ENCODE measurements around the gene REEP1.
"Not testable (repeated sequence)": the region's sequence is repeated elsewhere in the genome, so short reads cannot be mapped to it uniquely, and the experiment has no call there.

The REEP1 gene

DNA sequence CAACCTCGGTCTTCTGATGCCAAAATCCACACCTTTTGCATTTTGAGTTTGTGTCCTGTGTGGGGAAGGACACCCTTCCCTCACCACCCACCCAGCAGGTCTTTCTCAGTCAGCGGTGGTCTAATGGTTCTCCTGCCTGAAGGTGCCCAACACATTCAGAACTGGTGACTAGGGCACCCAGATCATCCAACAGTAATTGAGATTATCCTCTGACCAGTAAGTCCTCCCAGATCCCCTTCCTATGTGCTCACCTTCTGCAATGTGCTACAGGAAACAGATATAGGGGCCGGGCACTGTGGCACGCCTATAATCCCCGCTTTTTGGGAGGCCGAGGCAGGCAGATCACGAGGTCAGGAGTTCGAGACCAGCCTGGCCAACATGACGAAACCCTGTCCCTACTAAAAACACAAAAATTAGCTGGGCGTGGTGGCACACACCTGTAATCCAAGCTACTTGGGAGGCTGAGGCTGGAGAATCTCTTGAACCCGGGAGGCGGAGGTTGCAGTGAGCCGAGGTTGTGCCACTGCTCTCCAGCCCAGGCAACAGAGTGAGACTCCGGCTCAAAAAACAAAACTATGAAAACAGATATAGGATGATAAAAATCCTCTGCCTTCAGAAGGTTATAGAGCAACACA, 56.2 kb downstream of the REEP1 start:
- DNase-seq: no peak

DNA sequence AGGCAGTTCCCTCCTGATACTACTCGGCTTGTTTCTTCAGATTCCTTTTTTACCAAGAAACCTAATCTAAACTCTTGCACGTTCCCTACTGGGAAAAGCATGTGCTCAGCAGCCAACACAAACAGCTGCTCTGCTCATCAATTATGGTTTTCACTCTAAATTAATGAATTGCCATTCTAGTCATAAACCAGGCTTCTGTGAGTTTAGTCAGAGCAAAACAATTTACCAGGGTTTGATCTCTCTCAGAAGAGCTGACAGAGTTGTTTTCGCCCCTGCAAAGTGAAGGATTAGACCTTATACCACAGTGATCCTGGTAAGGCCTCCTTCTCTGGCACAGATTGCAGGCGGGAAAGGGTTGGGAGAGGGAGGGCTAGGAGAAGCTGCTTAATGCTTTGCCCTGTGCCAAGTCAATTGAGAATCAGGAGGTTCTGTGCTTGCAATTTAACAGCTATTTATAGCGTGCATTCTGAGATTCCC, 57.2 kb downstream of the REEP1 start:
- DNase-seq: peak; percentile 65

DNA sequence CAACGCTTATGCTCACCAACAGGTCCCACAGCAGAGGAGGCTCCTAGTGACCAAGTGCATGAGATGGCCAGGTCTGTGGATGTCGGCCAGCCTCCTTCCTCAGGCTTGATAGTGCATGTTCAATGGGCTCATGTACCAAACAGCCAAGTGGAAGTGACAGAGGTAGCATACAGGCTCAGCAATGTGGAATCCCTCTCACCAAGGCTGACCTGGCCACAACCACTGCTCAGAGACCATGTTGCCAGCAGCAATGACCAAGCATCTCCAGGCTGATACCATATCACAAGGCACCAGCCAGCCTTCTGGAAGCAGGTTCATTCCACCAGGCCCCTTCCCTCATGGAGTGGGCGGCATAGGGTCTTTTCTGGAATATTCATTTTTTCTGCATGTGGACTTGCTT, 61.5 kb downstream of the REEP1 start:
- DNase-seq: no peak

- no peak for DNase-seq
Observed at GRCh38 chr2:86275384-86275799, 62.0 kb downstream of the REEP1 start.

DNA sequence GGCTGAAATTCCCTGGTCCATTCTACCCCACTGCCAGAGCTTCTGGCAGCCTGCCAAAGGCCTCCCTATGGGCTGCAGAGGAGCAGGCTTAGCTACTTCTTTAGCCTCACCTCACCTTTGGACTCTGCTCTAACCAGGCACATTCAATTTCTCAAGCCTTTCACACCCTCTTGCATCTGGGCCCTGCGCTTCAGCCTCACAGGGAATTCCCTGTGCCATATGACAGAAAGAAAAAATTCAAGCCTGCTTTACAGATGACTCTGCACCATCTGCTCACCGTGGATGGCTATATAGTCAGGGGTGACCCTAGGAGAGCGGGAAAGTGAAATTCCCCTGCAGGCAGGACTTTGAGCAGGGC, 62.5 kb downstream of the REEP1 start:
- peak; percentile 14 for DNase-seq

DNA sequence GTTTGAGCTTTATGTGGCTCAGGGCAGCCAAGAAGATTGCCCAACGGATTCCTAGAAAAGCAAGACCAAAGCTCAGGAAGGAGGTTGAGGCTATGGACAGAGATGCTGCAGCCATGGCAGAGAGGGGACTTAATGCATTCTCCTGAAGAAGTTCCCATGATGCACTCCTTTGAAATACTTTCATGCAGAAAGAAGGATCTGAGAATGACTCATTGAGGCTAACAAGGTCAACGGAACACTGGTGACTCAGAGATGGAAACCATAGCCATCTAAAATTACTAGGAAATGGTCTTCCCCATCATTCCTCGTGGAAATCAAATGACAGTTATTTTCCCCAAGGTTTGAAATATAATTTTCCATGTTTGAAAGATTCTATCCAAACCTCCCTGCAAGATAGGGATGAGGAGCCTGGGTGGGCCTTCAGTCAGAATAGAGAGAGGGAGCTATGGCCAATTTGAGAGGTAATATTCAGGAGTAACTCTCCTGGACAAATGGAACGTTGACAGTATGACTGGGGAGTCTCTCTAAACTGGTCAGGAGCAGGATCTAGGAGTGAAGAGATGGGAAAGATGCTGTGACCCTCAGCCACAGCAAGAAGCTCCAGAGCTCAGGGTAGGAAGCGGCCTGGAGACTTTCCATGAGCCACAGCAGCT, 63.0 kb downstream of the REEP1 start:
- peak; percentile 74 for DNase-seq

GRCh38 chr2:86272111-86272510, 65.3 kb downstream of the REEP1 start:
- no peak for DNase-seq

GRCh38 chr2:86271248-86271647, 66.2 kb downstream of the REEP1 start:
- no peak for DNase-seq

DNA sequence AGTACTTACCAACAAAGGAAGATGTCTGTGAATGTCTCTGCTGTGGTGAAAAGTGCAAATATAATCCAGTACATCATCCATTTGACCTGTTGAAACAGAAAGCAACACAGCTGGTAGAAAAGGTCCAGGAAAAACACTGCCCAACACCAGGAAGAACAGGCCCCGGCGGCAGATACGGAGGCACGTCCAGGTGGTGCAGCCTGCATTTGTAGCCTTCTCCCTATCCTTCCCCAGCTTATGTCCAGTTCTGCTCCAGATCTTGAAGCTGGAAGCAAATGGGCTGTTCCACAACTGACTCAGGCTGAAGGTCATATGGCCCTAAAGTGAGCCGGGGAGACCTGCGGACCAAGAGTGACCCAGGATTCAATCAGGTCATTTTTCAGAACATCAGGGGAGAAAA, 73.5 kb downstream of the REEP1 start:
- DNase-seq: no peak

GRCh38 chr2:86260978-86261377, 76.4 kb downstream of the REEP1 start:
- no peak for DNase-seq

GRCh38 chr2:86258106-86258505, 79.3 kb downstream of the REEP1 start:
- DNase-seq: no peak

DNA sequence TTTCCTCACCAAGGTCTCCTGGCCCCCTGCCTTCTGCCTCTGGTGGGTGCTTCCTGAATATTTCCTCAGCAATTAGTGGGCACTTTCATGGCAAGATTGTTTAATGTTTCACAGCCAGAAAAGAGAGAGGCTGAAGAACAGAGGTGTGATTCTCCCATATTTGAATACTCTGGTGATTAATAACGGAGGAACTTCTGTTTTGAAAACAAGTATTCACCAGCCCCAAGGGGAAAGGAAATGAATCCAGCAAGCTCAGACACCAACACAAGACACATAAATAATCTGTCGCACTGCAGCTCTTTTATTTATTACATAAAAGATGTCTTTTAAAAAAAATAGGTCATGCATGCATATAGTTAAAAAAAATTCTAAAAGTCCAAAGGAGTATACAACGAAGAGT, 80.4 kb downstream of the REEP1 start:
- DNase-seq: no peak

DNA sequence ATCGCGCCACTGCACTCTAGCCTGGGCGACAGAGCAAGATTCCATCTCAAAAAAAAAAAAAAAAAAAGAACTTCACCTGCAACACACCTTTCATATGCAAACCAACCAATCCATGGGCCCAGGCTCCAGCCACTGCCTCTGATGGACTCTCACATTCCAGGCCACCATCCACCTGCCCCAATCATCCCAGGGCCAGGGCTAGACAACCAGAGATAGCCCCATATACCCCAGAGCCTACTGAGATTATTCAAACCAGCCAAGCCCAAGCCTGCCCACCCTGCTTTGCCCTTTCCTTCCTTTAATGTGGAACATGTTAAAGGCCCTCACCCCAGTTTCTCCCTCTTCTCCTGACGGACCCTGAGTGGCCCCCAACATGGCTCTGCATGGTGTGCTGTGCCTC, 81.1 kb downstream of the REEP1 start:
- DNase-seq: no peak

DNA sequence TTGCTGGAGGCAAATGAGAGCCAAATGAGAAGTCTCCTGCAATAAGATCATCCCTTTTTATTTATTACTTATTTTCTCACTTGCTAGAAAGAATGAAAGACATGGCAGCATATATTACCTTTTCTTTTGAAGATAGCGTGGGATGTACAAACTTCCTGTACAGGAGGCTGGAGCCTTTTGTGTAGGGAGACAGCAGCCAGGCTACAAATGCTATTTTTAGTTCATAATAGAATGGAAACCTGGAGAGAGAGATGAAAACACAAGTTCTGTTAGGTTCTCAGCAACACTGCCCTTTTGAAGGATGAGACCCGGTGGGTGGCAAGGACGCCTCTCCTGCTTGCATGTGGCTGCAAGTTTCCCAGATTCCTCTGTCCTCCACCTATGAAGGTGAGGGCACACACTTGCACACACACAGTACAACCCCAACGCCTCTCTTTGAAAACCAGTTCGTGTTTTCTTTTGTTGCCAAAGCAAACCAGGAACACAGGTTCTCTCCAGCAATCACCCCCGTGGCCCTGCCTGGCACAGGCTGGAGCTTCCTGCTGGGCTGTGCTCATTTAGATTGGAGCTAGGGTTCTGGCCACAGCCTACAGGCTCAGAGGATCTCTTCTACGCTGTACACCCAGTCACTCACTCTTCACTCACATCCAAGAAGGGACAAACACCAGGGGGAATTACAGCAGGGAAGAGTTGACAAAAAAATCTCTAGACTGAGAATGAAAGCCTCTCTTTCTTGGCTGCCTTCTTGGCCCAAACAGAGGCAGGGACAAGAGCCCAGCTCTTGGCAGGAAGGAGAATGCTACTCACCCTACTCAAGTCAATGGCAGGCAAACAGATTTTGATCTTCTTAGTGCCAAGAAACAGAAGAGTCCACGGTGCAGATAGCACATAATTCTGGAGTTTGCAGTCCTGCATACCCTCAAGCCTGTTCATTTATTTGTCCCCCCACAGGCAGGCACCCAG, 82.6 kb downstream of the REEP1 start:
- no peak for DNase-seq

GRCh38 chr2:86253424-86253823, 84.0 kb downstream of the REEP1 start:
- DNase-seq: no peak

- DNase-seq: no peak
Observed at GRCh38 chr2:86251840-86252266, 85.6 kb downstream of the REEP1 start.

GRCh38 chr2:86249579-86250391, 87.6 kb downstream of the REEP1 start:
- DNase-seq: peak; percentile 68

DNA sequence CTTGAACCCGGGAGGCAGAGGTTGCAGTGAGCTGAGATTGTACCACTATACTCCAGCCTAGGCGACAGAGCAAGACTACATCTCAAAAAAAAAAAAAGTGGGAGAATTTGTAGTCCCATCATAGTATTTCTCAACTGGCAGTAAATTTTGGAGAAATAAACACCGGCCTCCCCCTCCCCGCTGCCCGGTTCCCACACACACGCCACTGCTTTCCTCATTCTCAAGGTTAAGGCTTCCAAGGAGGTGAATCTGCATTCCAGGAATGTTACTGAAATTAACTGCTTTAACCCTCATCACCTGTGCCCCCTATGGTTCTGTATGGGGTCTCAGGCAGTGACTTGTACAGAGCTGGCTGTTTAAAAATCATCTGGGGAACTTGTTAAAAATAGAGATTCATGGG, 88.2 kb downstream of the REEP1 start:
- DNase-seq: no peak

DNA sequence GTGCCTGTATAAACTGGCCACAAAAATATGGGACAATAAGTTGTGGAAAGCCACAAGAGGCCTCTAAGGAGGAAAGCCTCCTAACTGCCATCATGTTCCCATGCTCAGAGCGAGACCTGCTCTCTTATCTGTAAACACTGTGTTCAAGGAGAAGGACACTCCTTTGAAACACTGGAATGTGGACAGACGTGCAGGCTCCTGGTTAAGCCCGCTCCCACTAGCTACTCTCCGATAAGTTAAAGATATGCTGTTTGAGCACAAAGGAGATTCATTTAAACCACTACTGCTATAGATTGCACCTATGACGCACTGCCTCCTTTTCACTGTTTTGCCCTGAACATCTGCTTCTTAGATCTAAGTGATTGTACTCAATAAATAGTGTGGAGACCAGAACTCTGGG, 92.2 kb downstream of the REEP1 start:
- DNase-seq: not testable (repeated sequence)

DNA sequence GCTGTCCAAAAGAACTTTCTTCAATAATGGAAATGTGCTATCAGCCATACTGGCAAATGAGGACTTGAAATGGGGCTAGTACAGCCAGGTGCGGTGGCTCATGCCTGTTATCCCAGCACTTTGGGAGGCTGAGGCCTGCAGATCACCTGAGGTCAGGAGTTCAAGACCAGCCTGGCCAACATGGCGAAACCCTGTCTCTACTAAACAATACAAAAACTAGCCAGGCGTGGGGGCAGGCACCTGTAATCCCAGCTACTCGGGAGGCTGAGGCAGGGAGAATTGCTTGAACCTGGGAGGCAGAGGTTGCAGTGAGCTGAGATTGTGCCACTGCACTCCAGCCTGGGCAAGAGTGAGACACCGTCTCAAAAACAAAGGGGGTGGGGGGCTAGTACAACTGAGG, 92.6 kb downstream of the REEP1 start:
- DNase-seq: not testable (repeated sequence)

DNA sequence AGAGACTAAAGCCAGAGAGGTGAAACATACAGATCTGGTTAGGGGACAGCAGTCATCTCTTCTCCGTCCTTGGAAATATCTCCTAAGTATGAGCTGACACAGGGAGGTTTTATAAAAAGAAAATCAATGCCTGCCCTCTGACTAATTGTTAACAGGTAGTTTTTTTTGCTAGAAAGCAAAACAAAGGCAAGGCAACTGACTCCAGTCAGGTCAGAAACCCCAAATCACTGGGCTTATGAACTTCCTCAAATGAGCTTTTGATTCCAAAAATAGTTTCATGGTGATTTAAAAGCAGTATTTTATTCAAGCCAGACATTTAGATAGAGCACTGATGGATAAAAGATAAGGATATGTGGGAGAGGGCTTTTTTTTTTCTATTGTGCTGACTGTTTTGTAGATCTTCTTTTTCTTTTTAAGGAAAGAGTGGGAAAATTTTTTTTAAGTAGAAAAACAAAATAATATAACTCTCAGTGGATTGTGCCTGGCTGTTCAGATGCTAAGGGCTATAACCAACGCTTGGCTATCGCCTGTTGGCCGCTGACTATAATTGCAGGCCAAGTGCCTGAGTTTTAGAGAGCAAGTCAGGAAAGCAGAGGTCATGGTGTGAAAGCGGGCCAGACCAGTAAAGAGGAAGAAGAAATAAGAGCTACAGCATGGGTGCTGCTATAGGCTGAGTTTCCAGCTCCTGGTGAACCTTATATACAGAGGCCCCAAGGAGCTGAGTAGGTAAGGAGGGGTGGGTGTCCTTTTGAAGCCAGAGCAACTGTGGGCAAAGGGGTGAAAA, 93.3 kb downstream of the REEP1 start:
- no peak for DNase-seq

DNA sequence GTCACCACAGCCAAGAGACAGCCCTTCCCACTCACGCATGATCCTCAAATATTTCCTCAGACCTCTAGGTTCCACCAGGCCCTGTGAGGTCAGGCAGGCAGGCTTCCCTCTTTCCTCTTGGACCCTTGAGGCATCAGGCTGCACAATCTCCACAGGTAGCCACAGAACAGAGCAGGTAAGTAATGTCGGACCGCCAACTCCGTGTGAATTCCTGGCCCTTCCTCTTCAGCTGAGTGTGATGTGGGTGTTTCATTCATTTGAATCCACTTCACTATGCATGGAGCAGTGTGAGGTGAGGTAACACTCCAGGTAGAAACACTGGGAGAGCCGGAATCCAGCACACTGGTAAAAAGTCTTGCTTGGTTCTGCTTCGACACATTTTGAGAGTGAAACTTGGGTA, 94.2 kb downstream of the REEP1 start:
- no peak for DNase-seq
